Measurements from ENCODE around the gene TSPAN10.

TSPAN10 gene

DNA sequence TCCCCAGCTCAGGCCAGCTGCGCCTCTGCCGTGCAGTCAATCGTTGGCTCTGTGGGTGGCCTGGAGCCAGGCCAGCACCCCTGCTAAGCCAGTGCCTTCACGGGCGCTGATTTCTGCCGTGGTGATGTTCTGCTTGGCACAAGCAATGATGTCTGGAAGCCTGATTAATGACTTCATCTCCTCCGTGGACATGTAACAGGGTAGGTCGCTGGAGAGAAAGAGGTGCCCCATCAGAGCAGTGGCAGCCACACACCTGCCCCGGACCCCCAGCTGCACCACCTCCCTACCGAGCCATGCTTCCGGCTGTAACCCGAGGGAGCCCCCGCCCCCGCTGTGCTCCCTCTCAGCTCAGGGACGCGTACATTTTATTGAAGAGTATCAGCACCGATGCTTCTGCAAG is 44.7 kb downstream of the TSPAN10 start:
- TF ChIP-seq, protein P1, sequence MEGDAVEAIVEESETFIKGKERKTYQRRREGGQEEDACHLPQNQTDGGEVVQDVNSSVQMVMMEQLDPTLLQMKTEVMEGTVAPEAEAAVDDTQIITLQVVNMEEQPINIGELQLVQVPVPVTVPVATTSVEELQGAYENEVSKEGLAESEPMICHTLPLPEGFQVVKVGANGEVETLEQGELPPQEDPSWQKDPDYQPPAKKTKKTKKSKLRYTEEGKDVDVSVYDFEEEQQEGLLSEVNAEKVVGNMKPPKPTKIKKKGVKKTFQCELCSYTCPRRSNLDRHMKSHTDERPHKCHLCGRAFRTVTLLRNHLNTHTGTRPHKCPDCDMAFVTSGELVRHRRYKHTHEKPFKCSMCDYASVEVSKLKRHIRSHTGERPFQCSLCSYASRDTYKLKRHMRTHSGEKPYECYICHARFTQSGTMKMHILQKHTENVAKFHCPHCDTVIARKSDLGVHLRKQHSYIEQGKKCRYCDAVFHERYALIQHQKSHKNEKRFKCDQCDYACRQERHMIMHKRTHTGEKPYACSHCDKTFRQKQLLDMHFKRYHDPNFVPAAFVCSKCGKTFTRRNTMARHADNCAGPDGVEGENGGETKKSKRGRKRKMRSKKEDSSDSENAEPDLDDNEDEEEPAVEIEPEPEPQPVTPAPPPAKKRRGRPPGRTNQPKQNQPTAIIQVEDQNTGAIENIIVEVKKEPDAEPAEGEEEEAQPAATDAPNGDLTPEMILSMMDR (IDR thresholded peaks at IDR 0.05; ENCODE audit: borderline replicate concordance, insufficient read depth, low read depth, low read length), result no peak

GRCh38 chr17:81682565-81683207 is 45.7 kb downstream of the TSPAN10 start:
- peak overlapping the region; percentile 99 for H3K4me3 ChIP-seq (ENCODE audit: low read depth, low read length)
- TF ChIP-seq, protein P1 (IDR thresholded peaks at IDR 0.05; ENCODE audit: borderline replicate concordance, insufficient read depth, low read depth, low read length), result no peak

More for the DNA sequence above, 44.7 kb downstream of the TSPAN10 start:
- H3K4me3 ChIP-seq (ENCODE audit: low read depth, low read length), result no peak overlapping the region

DNA sequence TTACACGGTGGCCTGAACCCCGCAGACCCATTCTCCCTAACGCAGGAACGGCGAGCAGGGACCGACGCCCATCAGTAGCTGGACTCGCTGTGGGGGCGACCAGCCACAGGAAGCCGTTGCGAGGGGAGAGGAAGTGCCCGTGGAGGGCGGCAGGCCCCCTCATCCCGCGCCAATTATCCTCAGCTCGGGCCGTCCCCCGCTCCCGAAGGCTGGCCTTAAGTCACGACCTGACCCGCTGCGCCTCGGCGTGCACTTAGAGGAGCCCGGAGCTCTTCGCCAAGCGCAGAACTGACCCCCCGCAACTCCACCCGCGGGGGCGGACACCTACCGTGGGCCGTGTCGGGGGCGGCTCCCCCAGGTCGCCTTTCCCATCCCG is 46.2 kb downstream of the TSPAN10 start:
- peak overlapping the region; percentile 99 for H3K4me3 ChIP-seq (ENCODE audit: low read depth, low read length)
- TF ChIP-seq, protein P1 (IDR thresholded peaks at IDR 0.05; ENCODE audit: borderline replicate concordance, insufficient read depth, low read depth, low read length), result no peak

GRCh38 chr17:81683584-81684441 is 46.8 kb downstream of the TSPAN10 start, which contains the start of the genes ARL16 and HGS:
ARL16 (minus strand) TSS chr17:81683797; CDS start chr17:81683753, 44 bp downstream.
HGS (plus strand) TSS chr17:81684011; CDS start chr17:81684067, 56 bp downstream.
- TF ChIP-seq, protein P1 (IDR thresholded peaks at IDR 0.05; ENCODE audit: borderline replicate concordance, insufficient read depth, low read depth, low read length), result no peak
- peak within 1 kb of the TSS; percentile 99 for H3K4me3 ChIP-seq (ENCODE audit: low read depth, low read length)

GRCh38 chr17:81684442-81684911 is 47.5 kb downstream of the TSPAN10 start:
- TF ChIP-seq, protein P1 (IDR thresholded peaks at IDR 0.05; ENCODE audit: borderline replicate concordance, insufficient read depth, low read depth, low read length), result no peak
- H3K4me3 ChIP-seq (ENCODE audit: low read depth, low read length), result peak overlapping the region; percentile 99

GRCh38 chr17:81685108-81685507 is 48.1 kb downstream of the TSPAN10 start:
- TF ChIP-seq, protein P1 (IDR thresholded peaks at IDR 0.05; ENCODE audit: borderline replicate concordance, insufficient read depth, low read depth, low read length), result no peak
- H3K4me3 ChIP-seq (ENCODE audit: low read depth, low read length), result peak overlapping the region; percentile 99
